Astrocyte (in vitro differentiated cells and primary cell): Measurements from ENCODE around the gene FNDC3B. TPM values are rescaled to one million over a fixed set of nuclear protein-coding genes. Genes with fewer than 3 reads are reported as not detected.

Source experiments
- DNase-seq: peaks from one replicate; pipeline ENCODE4 v3.0.0-alpha.2; 2010; ENCODE audit warnings: low read depth
- FAIRE-seq: peaks from 2 replicates; lab custom pipeline; 2011; peaks lifted over from hg19 to GRCh38; lab: Jason Lieb, UNC
- H2AFZ ChIP-seq: 2 replicates; pipeline ENCODE4 v1.6.0; 2012; ENCODE audit warnings: low read depth, low read length, inconsistent platforms
- H3K27ac ChIP-seq: 2 replicates; pipeline ENCODE4 v1.5.1; 2011; ENCODE audit warnings: low read depth, low read length, inconsistent platforms
- H3K27me3 ChIP-seq: 2 replicates; pipeline ENCODE4 v1.6.0; 2011; ENCODE audit warnings: low read length, inconsistent platforms; ENCODE audit not compliant: insufficient read depth
- H3K36me3 ChIP-seq: 2 replicates; pipeline ENCODE4 v1.5.1; 2011; ENCODE audit warnings: low read length, inconsistent platforms; ENCODE audit not compliant: insufficient read depth
- H3K4me1 ChIP-seq: 2 replicates; pipeline ENCODE4 v1.5.1; 2011; ENCODE audit warnings: low read length, inconsistent platforms; ENCODE audit not compliant: insufficient read depth
- H3K4me2 ChIP-seq: 2 replicates; pipeline ENCODE4 v1.6.0; 2012; ENCODE audit warnings: low read length, inconsistent platforms
- H3K4me3 ChIP-seq: 2 replicates; pipeline ENCODE4 v1.5.1; 2011; ENCODE audit warnings: low read depth, mild to moderate bottlenecking, low read length, inconsistent platforms; ENCODE audit not compliant: insufficient read depth
- H3K79me2 ChIP-seq: 2 replicates; pipeline ENCODE4 v1.6.0; 2012; ENCODE audit warnings: mild to moderate bottlenecking, low read length, inconsistent platforms; ENCODE audit not compliant: insufficient read depth
- H3K9ac ChIP-seq: 2 replicates; pipeline ENCODE4 v1.6.0; 2012; ENCODE audit warnings: mild to moderate bottlenecking, low read length, inconsistent platforms
- H3K9me3 ChIP-seq: 2 replicates; pipeline ENCODE4 v1.5.1; 2012; ENCODE audit warnings: low read depth, mild to moderate bottlenecking, low read length, inconsistent platforms; ENCODE audit not compliant: insufficient read depth
- H4K20me1 ChIP-seq: 2 replicates; pipeline ENCODE4 v1.6.0; 2012; ENCODE audit warnings: low read length, inconsistent platforms; ENCODE audit not compliant: insufficient read depth
- H3K27ac Mint-ChIP-seq: one replicate; pipeline ENCODE4 v1.8.0; 2021; ENCODE audit warnings: mild to moderate bottlenecking, mixed read lengths; ENCODE audit not compliant: unreplicated experiment
- H3K27me3 Mint-ChIP-seq: one replicate; pipeline ENCODE4 v1.8.0; 2021; ENCODE audit warnings: low read depth, mixed read lengths; ENCODE audit not compliant: unreplicated experiment
- H3K36me3 Mint-ChIP-seq: one replicate; pipeline ENCODE4 v1.8.0; 2021; ENCODE audit warnings: low read depth, mixed read lengths; ENCODE audit not compliant: unreplicated experiment
- H3K4me1 Mint-ChIP-seq: one replicate; pipeline ENCODE4 v1.8.0; 2021; ENCODE audit warnings: low read depth, mixed read lengths; ENCODE audit not compliant: unreplicated experiment
- H3K4me3 Mint-ChIP-seq: one replicate; pipeline ENCODE4 v1.8.0; 2021; ENCODE audit warnings: mild to moderate bottlenecking, moderate library complexity, mixed read lengths; ENCODE audit not compliant: unreplicated experiment
- H3K9me3 Mint-ChIP-seq: one replicate; pipeline ENCODE4 v1.8.0; 2021; ENCODE audit warnings: mild to moderate bottlenecking, mixed read lengths; ENCODE audit not compliant: unreplicated experiment
- CTCF ChIP-seq: IDR thresholded peaks from 2 replicates; pipeline ENCODE4 v1.5.1; 2011; ENCODE audit warnings: low read depth, mild to moderate bottlenecking, inconsistent platforms, low read length, moderate library complexity; ENCODE audit not compliant: insufficient read depth
- EZH2 ChIP-seq: IDR thresholded peaks from 2 replicates; pipeline ENCODE4 v1.6.1; 2012; ENCODE audit warnings: mild to moderate bottlenecking, low read length, inconsistent platforms; ENCODE audit not compliant: insufficient read depth
- total RNA-seq: library from RNA; stranded (reverse); gene quantifications from 2 replicates; pipeline ENCODE4 v1.2.1, GENCODE V29; 2021

FNDC3B gene
- total RNA-seq, 1 donor from 2014 or later: 327 TPM

- Histone ChIP-seq H3K4me1 (peaks cover 32% of the 10 kb centered on the region), H3K27me3 (no peaks in the 10 kb centered on the region), H3K36me3 (peaks cover 54% of the 10 kb centered on the region), H3K4me2 (peak overlapping the region; percentile 33), H2AFZ (no peak overlapping the region), H3K9ac (no peak overlapping the region), H3K4me3 (no peak overlapping the region), H3K79me2 (peaks cover 12% of the 10 kb centered on the region), H3K9me3 (no peaks in the 10 kb centered on the region), H3K27ac (peak overlapping the region; percentile 28), H4K20me1 (peaks cover 29% of the 10 kb centered on the region)
- Mint-ChIP-seq H3K4me3 (no peak overlapping the region), H3K27me3 (no peaks in the 10 kb centered on the region), H3K4me1 (peaks cover 85% of the 10 kb centered on the region), H3K9me3 (no peaks in the 10 kb centered on the region), H3K36me3 (peaks cover 32% of the 10 kb centered on the region), H3K27ac (peak overlapping the region; percentile 91)
- TF ChIP-seq EZH2 (no peak), CTCF (no peak)
- DNase-seq: peak; percentile 72
- no peak for FAIRE-seq
Observed at GRCh38 chr3:172315401-172316091, 276.2 kb downstream of the FNDC3B start.

GRCh38 chr3:172316758-172317157 lies 277.4 kb downstream of the FNDC3B start:
- H4K20me1 ChIP-seq: peaks cover 29% of the 10 kb centered on the region
- H3K27ac ChIP-seq: peak overlapping the region; percentile 28
- Mint-ChIP-seq H3K4me1 (peaks cover 89% of the 10 kb centered on the region), H3K27ac (no peak overlapping the region), H3K4me3 (no peak overlapping the region), H3K9me3 (no peaks in the 10 kb centered on the region), H3K36me3 (peaks cover 32% of the 10 kb centered on the region), H3K27me3 (no peaks in the 10 kb centered on the region)
- FAIRE-seq (no peak), DNase-seq (no peak)
- H3K4me2 ChIP-seq: no peak overlapping the region
- H3K4me3 ChIP-seq: no peak overlapping the region
- no peak overlapping the region for H3K9ac ChIP-seq
- peaks cover 50% of the 10 kb centered on the region for H3K36me3 ChIP-seq
- no peak overlapping the region for H2AFZ ChIP-seq
- peaks cover 33% of the 10 kb centered on the region for H3K4me1 ChIP-seq
- peaks cover 19% of the 10 kb centered on the region for H3K79me2 ChIP-seq
- no peaks in the 10 kb centered on the region for H3K9me3 ChIP-seq
- no peaks in the 10 kb centered on the region for H3K27me3 ChIP-seq
- no peak for TF ChIP-seq EZH2
- TF ChIP-seq CTCF: no peak

GRCh38 chr3:172317481-172317880 lies 278.1 kb downstream of the FNDC3B start:
- Histone ChIP-seq H2AFZ (no peak overlapping the region), H3K4me2 (peak overlapping the region; percentile 68), H3K9me3 (no peaks in the 10 kb centered on the region), H3K79me2 (peaks cover 25% of the 10 kb centered on the region), H3K27ac (peak overlapping the region; percentile 95), H4K20me1 (peaks cover 33% of the 10 kb centered on the region), H3K4me1 (peaks cover 33% of the 10 kb centered on the region), H3K9ac (peak overlapping the region; percentile 71), H3K36me3 (peaks cover 48% of the 10 kb centered on the region), H3K27me3 (no peaks in the 10 kb centered on the region), H3K4me3 (no peak overlapping the region)
- Mint-ChIP-seq H3K9me3 (no peaks in the 10 kb centered on the region), H3K4me3 (no peak overlapping the region), H3K27ac (peak overlapping the region; percentile 87), H3K27me3 (no peaks in the 10 kb centered on the region), H3K36me3 (peaks cover 32% of the 10 kb centered on the region), H3K4me1 (peaks cover 90% of the 10 kb centered on the region)
- no peak for FAIRE-seq
- TF ChIP-seq CTCF (no peak), EZH2 (no peak)
- DNase-seq: no peak
